Right lung (tissue), 5 donors: Measurements from ENCODE around the gene DNAH10. TPM values are rescaled to one million over a fixed set of nuclear protein-coding genes. Genes with fewer than 3 reads are reported as not detected.

Experiments used
- DNase-seq, 2 donors: peaks; one replicate each; pipeline ENCODE4 v3.0.0-alpha.2; 2013
- polyA plus RNA-seq, 5 donors: library from polyadenylated mRNA; unstranded; fragments of 120-200 nt; gene quantifications; one replicate each; pipeline versions ENCODE4 v1.2.1 to v1.2.3, GENCODE V29; 2013; ENCODE audit warnings: inconsistent platforms in 1 of 5, low replicate concordance in 1 of 5; ENCODE audit not compliant: insufficient read length in 5 of 5, insufficient read depth in 1 of 5

Gene DNAH10
- polyA plus RNA-seq, 5 donors: 3.3 to 8.5 (median 6.0) TPM

- no peak for DNase-seq
These were observed 117.6 kb downstream of the DNAH10 start for GRCh38 chr12:123879691-123880090.

- no peak for DNase-seq
These were observed 120.1 kb downstream of the DNAH10 start for GRCh38 chr12:123882161-123882705.

GRCh38 chr12:123886258-123886657, 124.2 kb downstream of the DNAH10 start:
- DNase-seq: no peak

GRCh38 chr12:123886931-123887582, 125.0 kb downstream of the DNAH10 start:
- DNase-seq: no peak

- DNase-seq: no peak
These were observed 126.9 kb downstream of the DNAH10 start for GRCh38 chr12:123888989-123889388.

GRCh38 chr12:123889848-123890535, 127.9 kb downstream of the DNAH10 start:
- no peak for DNase-seq

GRCh38 chr12:123890536-123890902, 128.4 kb downstream of the DNAH10 start:
- DNase-seq: no peak

GRCh38 chr12:123891011-123891410, 128.9 kb downstream of the DNAH10 start:
- DNase-seq: no peak

- no peak for DNase-seq
These were observed 129.5 kb downstream of the DNAH10 start for GRCh38 chr12:123891516-123892179.

- DNase-seq: no peak
These were observed 130.1 kb downstream of the DNAH10 start for GRCh38 chr12:123892180-123892559.

GRCh38 chr12:123892853-123893252, 130.8 kb downstream of the DNAH10 start:
- no peak for DNase-seq

GRCh38 chr12:123893276-123893675, 131.2 kb downstream of the DNAH10 start:
- DNase-seq: no peak

- DNase-seq: peak in 1 of 2 donors; percentile 38
These were observed 132.8 kb downstream of the DNAH10 start for GRCh38 chr12:123894823-123895345.

GRCh38 chr12:123895451-123895850, 133.3 kb downstream of the DNAH10 start:
- DNase-seq: peak; percentile 80 to 89

- DNase-seq: peak; percentile 65 to 72
These were observed 134.7 kb downstream of the DNAH10 start for GRCh38 chr12:123896767-123897166.

- no peak for DNase-seq
These were observed 135.1 kb downstream of the DNAH10 start for GRCh38 chr12:123897221-123897620.

- DNase-seq: no peak
These were observed 136.6 kb downstream of the DNAH10 start for GRCh38 chr12:123898673-123899072.

- no peak for DNase-seq
These were observed 137.3 kb downstream of the DNAH10 start for GRCh38 chr12:123899368-123899767.

- no peak for DNase-seq
These were observed 138.8 kb downstream of the DNAH10 start for GRCh38 chr12:123900871-123901376.

- DNase-seq: no peak
These were observed 140.7 kb downstream of the DNAH10 start for GRCh38 chr12:123902821-123903220.

GRCh38 chr12:123903301-123904065, 141.4 kb downstream of the DNAH10 start:
- no peak for DNase-seq
